H9 (cell line): ENCODE data around the gene ITGB8. TPM values are rescaled to one million over a fixed set of nuclear protein-coding genes. Genes with fewer than 3 reads are reported as not detected.

ENCODE experiments used
- DNase-seq: peaks from one replicate; pipeline ENCODE4 v3.0.0-alpha.2; 2017
- H2AFZ ChIP-seq: one replicate; pipeline ENCODE4 v1.6.1; 2013; ENCODE audit warnings: mild to moderate bottlenecking, low read length, control low read depth, moderate library complexity
- H2AK5ac ChIP-seq: 2 replicates; pipeline ENCODE4 v1.6.1; 2013; ENCODE audit warnings: low read length, control low read depth, mixed read lengths; ENCODE audit not compliant: insufficient read length
- H2BK120ac ChIP-seq: one replicate; pipeline ENCODE4 v1.6.1; 2013; ENCODE audit warnings: low read depth, mild to moderate bottlenecking, low read length, control low read depth, inconsistent platforms; ENCODE audit not compliant: poor library complexity, severe bottlenecking
- H2BK12ac ChIP-seq: 2 replicates; pipeline ENCODE4 v1.6.1; 2013; ENCODE audit warnings: low read length, control low read depth, mixed read lengths, low read depth; ENCODE audit not compliant: insufficient read length
- H2BK15ac ChIP-seq: 2 replicates; pipeline ENCODE4 v1.6.1; 2013; ENCODE audit warnings: low read depth, low read length, control low read depth
- H2BK20ac ChIP-seq: one replicate; pipeline ENCODE4 v1.6.1; 2013; ENCODE audit warnings: low read depth, mild to moderate bottlenecking, low read length, control low read depth, inconsistent platforms; ENCODE audit not compliant: poor library complexity, severe bottlenecking
- H2BK5ac ChIP-seq: 2 replicates; pipeline ENCODE4 v1.6.1; 2013; ENCODE audit warnings: low read length, control low read depth, mixed read lengths; ENCODE audit not compliant: insufficient read length
- H3K14ac ChIP-seq: 2 replicates; pipeline ENCODE4 v1.6.1; 2013; ENCODE audit warnings: low read length, control low read depth; ENCODE audit not compliant: insufficient read depth
- H3K18ac ChIP-seq: 2 replicates; pipeline ENCODE4 v1.6.1; 2013; ENCODE audit warnings: low read depth, mild to moderate bottlenecking, mixed read lengths, low read length, control low read depth; ENCODE audit not compliant: insufficient read length
- H3K23ac ChIP-seq: 2 replicates; pipeline ENCODE4 v1.6.1; 2013; ENCODE audit warnings: low read length, control low read depth, mixed read lengths, low read depth; ENCODE audit not compliant: insufficient read length
- H3K23me2 ChIP-seq: 2 replicates; pipeline ENCODE4 v1.6.1; 2013; ENCODE audit warnings: low read depth, mild to moderate bottlenecking, mixed read lengths, low read length, control low read depth; ENCODE audit not compliant: insufficient read length, poor library complexity, severe bottlenecking
- H3K27ac ChIP-seq: 2 replicates; pipeline ENCODE4 v1.5.1; 2013; ENCODE audit warnings: low read length, control low read depth, mixed read lengths, low read depth; ENCODE audit not compliant: insufficient read length
- H3K27me3 ChIP-seq: 2 replicates; pipeline ENCODE4 v1.6.1; 2013; ENCODE audit warnings: low read length, control low read depth, inconsistent platforms; ENCODE audit not compliant: insufficient read depth
- H3K4ac ChIP-seq: 2 replicates; pipeline ENCODE4 v1.6.1; 2013; ENCODE audit warnings: low read depth, mild to moderate bottlenecking, control low read depth, inconsistent platforms, low read length, moderate library complexity
- H3K4me1 ChIP-seq: 2 replicates; pipeline ENCODE4 v1.6.1; 2013; ENCODE audit warnings: low read length, control low read depth, inconsistent platforms; ENCODE audit not compliant: insufficient read depth
- H3K4me2 ChIP-seq: 2 replicates; pipeline ENCODE4 v1.6.1; 2013; ENCODE audit warnings: low read length, control low read depth, mixed read lengths; ENCODE audit not compliant: insufficient read length, insufficient read depth
- H3K56ac ChIP-seq: 2 replicates; pipeline ENCODE4 v1.6.1; 2013; ENCODE audit warnings: low read depth, mild to moderate bottlenecking, mixed read lengths, low read length, control low read depth; ENCODE audit not compliant: insufficient read length
- H3K79me1 ChIP-seq: 2 replicates; pipeline ENCODE4 v1.6.1; 2013; ENCODE audit warnings: low read depth, mild to moderate bottlenecking, moderate library complexity, low read length, control low read depth, inconsistent platforms; ENCODE audit not compliant: insufficient read depth, poor library complexity, severe bottlenecking
- H3K79me2 ChIP-seq: 2 replicates; pipeline ENCODE4 v1.6.1; 2013; ENCODE audit warnings: low read length, control low read depth, inconsistent platforms; ENCODE audit not compliant: insufficient read depth
- H3K9ac ChIP-seq: 2 replicates; pipeline ENCODE4 v1.6.1; 2013; ENCODE audit warnings: low read length, control low read depth, mixed read lengths; ENCODE audit not compliant: insufficient read length; ENCODE audit errors: extremely low read depth
- H3K9me3 ChIP-seq: one replicate; pipeline ENCODE4 v1.6.1; 2013; ENCODE audit warnings: low read depth, low read length, inconsistent platforms; ENCODE audit not compliant: control insufficient read depth
- H3T11ph ChIP-seq: one replicate; pipeline ENCODE4 v1.6.1; 2013; ENCODE audit warnings: mild to moderate bottlenecking, low read length, control low read depth, inconsistent platforms
- H4K20me1 ChIP-seq: one replicate; pipeline ENCODE4 v1.6.1; 2013; ENCODE audit not compliant: control insufficient read depth, insufficient read length, insufficient read depth
- H4K5ac ChIP-seq: 2 replicates; pipeline ENCODE4 v1.6.1; 2013; ENCODE audit warnings: low read depth, mild to moderate bottlenecking, mixed read lengths, low read length, control low read depth; ENCODE audit not compliant: insufficient read length
- H4K8ac ChIP-seq: replicated peaks from 2 replicates; pipeline ENCODE4 v1.6.1; 2013; ENCODE audit warnings: low read length, control low read depth, mixed read lengths, low read depth; ENCODE audit not compliant: insufficient read length
- H4K91ac ChIP-seq: 2 replicates; pipeline ENCODE4 v1.6.1; 2013; ENCODE audit warnings: low read depth, mild to moderate bottlenecking, moderate library complexity, mixed read lengths, low read length, control low read depth; ENCODE audit not compliant: insufficient read length
- H3K27ac Mint-ChIP-seq, 3 experiments: 2 replicates in 2 of 3; 3 replicates in 1 of 3; pipeline ENCODE4 v1.8.0; 2020 to 2021; ENCODE audit warnings: mixed read lengths in 3 of 3, mild to moderate bottlenecking in 1 of 3, moderate library complexity in 1 of 3
- H3K27me3 Mint-ChIP-seq: 2 replicates; pipeline ENCODE4 v1.8.0; 2021; ENCODE audit warnings: low read depth, mild to moderate bottlenecking, moderate library complexity, mixed read lengths
- H3K36me3 Mint-ChIP-seq, 3 experiments: 2 replicates in 2 of 3; 3 replicates in 1 of 3; pipeline ENCODE4 v1.8.0; 2020 to 2021; ENCODE audit warnings: low read depth in 3 of 3, mixed read lengths in 3 of 3; ENCODE audit not compliant: insufficient read depth in 1 of 3
- H3K4me1 Mint-ChIP-seq, 2 experiments: 2 replicates each; pipeline ENCODE4 v1.8.0; 2020; ENCODE audit warnings: mixed read lengths in 2 of 2
- H3K4me3 Mint-ChIP-seq, 2 experiments: 2 replicates in 1 of 2; 3 replicates in 1 of 2; pipeline ENCODE4 v1.8.0; 2020 to 2021; ENCODE audit warnings: mild to moderate bottlenecking in 2 of 2, mixed read lengths in 2 of 2, moderate library complexity in 1 of 2
- H3K9me3 Mint-ChIP-seq, 2 experiments: 2 replicates in 1 of 2; 3 replicates in 1 of 2; pipeline ENCODE4 v1.8.0; 2020; ENCODE audit warnings: mild to moderate bottlenecking in 2 of 2, mixed read lengths in 2 of 2, moderate library complexity in 1 of 2
- WGBS: extraction: QIAGEN DNeasy Blood & Tissue Kit; methylation state at CpG from one replicate; pipeline ENCODE4 v1.1.7; 2013; ENCODE audit warnings: missing lambda C conversion rate, low lambda C conversion rate, mixed read lengths; ENCODE audit not compliant: insufficient read length; ENCODE audit errors: extremely low coverage; 5-methylcytosine and 5-hydroxymethylcytosine counted together
- total RNA-seq: library from RNA; stranded (reverse); gene quantifications from 2 replicates; pipeline ENCODE4 v1.2.1, GENCODE V29; 2021
- TF ChIP-seq, protein P1 (sequence below): fragments of 200-600 bp; sonication (generic); conservative IDR thresholded peaks from 3 replicates; pipeline ENCODE4 v1.8.0; 2021; ENCODE audit warnings: antibody characterized with exemption, mild to moderate bottlenecking

ITGB8 gene
- total RNA-seq, 1 experiment from 2014 or later = 7.6 TPM

DNA sequence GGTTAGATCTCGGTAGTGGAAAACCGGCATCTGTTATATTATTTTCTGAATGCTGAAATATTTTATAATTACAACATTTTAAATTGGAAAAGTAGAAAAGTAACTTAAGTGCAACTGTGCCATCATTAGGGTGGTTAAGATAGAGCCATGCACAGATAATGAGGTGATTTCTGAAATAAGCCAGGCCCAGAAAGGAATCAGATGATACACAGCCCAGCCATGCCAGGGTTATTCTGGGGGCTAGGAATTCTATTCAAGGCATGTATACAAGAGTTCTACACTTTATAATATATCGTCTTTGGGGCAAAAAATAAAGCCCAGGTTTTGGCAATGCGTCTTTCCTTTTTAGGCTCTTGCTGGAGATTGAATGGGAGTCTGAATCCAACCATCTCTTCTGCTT lies 128.7 kb downstream of the ITGB8 start:
- Histone ChIP-seq H3K23ac (no peak overlapping the region), H2AK5ac (no peak overlapping the region), H3K79me2 (no peaks in the 10 kb centered on the region), H2AFZ (no peak overlapping the region), H3K9ac (no peak overlapping the region), H4K5ac (no peak overlapping the region), H3K79me1 (no peaks in the 10 kb centered on the region), H3K14ac (no peak overlapping the region), H3K9me3 (no peaks in the 10 kb centered on the region), H4K8ac (no peak overlapping the region), H2BK20ac (no peak overlapping the region), H3K23me2 (no peaks in the 10 kb centered on the region), H3K27ac (no peak overlapping the region), H4K20me1 (no peaks in the 10 kb centered on the region), H2BK12ac (no peak overlapping the region), H2BK15ac (no peak overlapping the region), H3T11ph (no peak overlapping the region), H3K4me1 (no peaks in the 10 kb centered on the region), H3K18ac (no peak overlapping the region), H2BK5ac (no peak overlapping the region), H2BK120ac (no peak overlapping the region), H3K56ac (no peak overlapping the region), H4K91ac (no peak overlapping the region), H3K4ac (no peak overlapping the region), H3K27me3 (no peaks in the 10 kb centered on the region), H3K4me2 (no peak overlapping the region)
- Mint-ChIP-seq H3K36me3 (no peaks in the 10 kb centered on the region), H3K4me1 (no peaks in the 10 kb centered on the region), H3K9me3 (no peaks in the 10 kb centered on the region), H3K27me3 (no peaks in the 10 kb centered on the region), H3K27ac (no peak overlapping the region), H3K4me3 (no peak overlapping the region)
- DNase-seq = no peak
- TF ChIP-seq, protein P1, sequence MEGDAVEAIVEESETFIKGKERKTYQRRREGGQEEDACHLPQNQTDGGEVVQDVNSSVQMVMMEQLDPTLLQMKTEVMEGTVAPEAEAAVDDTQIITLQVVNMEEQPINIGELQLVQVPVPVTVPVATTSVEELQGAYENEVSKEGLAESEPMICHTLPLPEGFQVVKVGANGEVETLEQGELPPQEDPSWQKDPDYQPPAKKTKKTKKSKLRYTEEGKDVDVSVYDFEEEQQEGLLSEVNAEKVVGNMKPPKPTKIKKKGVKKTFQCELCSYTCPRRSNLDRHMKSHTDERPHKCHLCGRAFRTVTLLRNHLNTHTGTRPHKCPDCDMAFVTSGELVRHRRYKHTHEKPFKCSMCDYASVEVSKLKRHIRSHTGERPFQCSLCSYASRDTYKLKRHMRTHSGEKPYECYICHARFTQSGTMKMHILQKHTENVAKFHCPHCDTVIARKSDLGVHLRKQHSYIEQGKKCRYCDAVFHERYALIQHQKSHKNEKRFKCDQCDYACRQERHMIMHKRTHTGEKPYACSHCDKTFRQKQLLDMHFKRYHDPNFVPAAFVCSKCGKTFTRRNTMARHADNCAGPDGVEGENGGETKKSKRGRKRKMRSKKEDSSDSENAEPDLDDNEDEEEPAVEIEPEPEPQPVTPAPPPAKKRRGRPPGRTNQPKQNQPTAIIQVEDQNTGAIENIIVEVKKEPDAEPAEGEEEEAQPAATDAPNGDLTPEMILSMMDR = no peak
- no CpG with 5 or more reads among the region's 4 CpGs for WGBS
